Stimulated activated naive CD8-positive, alpha-beta T cell treated with anti-CD3 and anti-CD28 coated beads, Interleukin-15, Interleukin-2, amounts not matched to agents 100 U/mL and 50 U/mL, for 24 hours (primary cell): ENCODE measurements around the gene ACOT12.
"Not testable (repeated sequence)": the region's sequence is repeated elsewhere in the genome, so short reads cannot be mapped to it uniquely, and the experiment has no call there.

Experiments
- ATAC-seq: fragments of 150-1000 bp; cut with Tn5 transposase; one replicate; pipeline ENCODE4 v1.10.0; 2021
- DNase-seq: peaks from one replicate; pipeline ENCODE4 v3.0.0; 2021

ACOT12 gene

DNA sequence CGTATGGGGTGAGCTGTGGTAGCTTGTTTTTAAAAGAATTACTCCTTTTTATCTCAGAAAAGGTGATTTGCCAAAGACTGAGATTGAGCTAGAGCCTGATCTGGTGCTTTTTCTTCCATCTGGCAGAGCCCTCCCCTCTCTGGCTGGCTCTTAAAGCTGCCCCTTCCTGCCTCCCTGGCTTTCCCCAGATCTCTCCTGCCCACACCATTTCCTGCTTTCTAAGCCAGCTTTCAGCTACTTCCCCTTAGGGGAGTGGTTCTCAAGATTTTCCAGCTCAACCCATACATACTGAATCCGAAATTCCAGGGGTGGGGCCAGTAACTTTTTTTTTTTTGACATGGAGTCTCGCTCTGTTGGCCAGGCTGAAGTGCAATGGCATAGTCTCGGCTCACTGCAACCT, 4.8 kb upstream of the ACOT12 start:
- DNase-seq (no peak), ATAC-seq (no peak)

DNA sequence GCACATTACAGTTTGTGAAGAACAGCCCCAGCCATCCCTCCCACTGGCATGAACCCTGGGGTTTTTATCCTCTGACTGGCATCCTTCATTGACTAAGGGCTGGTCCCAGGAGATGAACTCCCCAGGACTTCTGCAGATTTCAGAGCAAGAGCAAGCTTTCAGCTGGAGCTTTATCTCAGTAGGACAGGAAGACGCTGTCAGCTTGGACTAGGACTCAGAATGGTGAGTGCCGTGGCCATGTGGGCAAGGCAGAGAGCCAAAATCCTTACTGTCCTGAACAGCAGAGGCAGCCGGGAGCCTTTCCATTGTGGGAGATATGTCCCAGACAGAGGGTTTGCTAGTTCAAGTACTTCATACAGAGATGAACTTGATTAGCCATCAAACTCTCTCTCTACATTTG, 3.2 kb upstream of the ACOT12 start:
- ATAC-seq (no peak), DNase-seq (no peak)

DNA sequence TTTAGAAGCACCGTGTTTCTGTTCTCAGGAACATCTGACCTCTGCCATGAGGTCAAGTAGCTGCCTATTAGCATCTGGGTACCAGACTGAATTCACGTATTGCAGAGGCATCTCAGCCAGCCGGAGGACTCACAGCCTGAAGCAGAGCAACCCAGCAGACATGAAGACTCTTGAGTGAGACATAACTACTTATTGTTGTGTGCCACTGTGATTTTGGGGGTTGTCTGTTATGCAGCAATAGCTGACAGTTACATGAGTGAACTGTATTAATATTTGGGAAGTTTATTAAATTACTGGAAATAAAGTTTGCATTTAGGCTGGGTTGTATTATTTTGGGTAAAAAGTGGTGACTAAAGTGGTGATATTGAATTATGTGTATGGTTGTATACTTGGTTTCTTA, 1.3 kb upstream of the ACOT12 start:
- DNase-seq, result no peak
- ATAC-seq, result no peak

DNA sequence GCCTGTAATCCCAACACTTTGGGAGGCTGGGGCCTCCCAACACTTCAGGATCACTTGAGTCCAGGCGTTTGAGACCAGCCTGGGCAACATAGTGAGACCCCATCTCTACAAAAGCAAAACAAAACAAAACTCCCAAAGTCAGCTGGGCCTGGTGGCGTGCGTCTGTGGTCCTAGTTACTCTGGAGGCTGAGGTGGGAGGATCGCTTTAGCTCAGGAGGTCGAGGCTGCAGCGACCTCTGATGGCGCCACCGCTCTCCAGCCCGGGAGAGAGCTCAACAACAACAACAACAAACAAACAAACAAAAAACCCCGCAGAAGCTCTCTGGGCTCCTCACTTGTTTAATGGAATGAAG, 528 bp downstream of the ACOT12 start:
- DNase-seq, result no peak
- no peak for ATAC-seq

DNA sequence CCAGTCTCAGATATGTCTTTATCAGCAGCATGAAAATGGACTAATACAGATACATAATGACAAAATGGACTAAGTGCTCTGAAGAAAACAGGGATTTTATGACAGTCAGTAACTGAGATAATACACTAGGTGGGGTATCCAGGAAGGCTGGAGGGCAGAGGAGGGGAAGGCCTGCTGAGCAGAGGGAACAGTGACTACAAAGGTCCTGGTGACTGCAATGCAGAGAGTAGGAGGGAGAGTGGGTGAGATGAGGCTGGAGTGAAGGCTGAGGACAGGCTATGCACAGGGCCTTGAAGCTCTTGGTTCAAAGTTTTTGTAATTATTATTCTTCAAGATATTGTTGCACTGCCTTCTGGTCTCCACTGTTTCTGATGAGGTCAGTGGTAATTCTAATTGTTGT, 4.9 kb downstream of the ACOT12 start:
- DNase-seq (no peak), ATAC-seq (no peak)

DNA sequence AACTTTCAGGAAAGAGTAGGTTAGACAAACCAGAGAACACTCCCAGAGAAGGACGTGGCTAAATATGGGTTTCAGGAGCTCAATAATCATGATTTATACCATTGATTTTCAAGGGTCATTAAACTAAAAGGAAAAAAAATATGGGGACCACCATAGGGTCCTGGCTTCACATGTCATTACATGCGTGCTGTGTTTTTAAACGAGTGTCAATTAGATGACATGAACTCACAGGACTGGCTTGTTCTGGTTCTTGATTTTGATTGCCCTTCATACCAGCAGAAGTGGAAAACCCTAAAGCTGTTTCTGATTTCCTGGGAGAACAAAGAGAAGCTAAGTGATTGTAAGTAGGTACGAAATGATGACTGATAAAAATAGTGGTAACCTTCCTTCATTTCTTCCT, 5.8 kb downstream of the ACOT12 start:
- DNase-seq, result no peak
- no peak for ATAC-seq

DNA sequence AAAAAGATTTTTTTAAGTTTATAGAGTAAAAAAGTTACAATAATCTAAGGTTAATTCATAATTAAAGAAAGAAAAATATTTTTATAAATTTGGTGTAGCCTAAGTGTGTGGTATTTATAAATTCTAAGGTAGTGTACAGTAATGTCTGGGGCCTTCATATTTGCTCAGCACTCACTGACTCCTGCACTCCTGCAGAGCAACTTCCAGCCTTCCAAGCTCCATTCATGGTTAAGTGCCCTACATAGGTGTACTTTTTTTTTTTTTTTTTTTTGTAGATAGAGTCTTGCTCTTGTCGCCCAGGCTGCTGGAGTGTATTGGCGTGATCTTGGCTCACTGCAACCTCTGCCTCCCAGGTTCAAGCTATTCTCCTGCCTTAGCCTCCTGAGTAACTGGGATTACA, 10.1 kb downstream of the ACOT12 start:
- DNase-seq (no peak), ATAC-seq (no peak)

DNA sequence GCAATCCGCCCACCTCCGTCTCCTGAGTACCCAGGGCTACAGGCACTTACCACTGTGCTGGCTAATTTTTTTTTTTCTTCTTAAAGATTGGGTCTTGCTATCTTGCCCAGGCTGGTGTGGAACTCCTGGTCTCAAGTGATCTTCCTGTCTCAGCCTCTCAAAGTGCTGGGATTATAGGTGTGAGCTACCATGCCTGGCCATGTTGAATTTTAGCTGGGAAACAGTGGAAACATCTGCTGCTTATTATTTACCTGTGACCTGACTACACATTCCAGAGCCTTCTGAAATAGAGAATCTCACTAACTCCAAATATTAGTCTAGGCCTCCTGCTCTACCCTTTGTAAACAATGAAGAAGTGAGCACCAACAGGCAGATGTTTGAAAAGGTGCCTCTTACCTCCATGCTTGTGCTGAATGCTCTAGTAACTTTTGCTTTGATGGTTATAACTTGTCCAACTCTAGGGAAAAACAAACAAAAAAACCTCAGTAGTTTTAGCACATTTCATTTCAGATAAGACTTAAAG, 22.5 kb downstream of the ACOT12 start:
- ATAC-seq (no peak), DNase-seq (no peak)

DNA sequence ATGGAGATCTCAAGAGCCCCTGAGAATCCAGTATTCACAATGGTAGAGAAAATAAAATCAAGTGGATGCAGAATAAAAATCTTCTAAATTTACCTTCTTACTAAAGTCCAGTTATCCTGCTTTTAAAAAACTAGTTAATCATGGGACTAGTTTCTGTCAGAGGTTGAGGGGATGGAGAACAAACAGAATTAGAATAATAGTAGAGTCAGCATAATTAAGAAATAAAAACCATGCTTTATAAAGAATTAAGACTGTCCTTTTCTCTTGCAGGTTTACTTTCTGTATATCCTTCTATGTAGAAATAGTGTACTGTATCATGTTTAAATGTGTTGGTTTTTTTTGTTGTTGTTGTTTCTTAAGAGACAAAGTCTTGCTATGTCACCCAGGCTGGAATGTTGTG, 23.0 kb downstream of the ACOT12 start:
- ATAC-seq (no peak), DNase-seq (no peak)

DNA sequence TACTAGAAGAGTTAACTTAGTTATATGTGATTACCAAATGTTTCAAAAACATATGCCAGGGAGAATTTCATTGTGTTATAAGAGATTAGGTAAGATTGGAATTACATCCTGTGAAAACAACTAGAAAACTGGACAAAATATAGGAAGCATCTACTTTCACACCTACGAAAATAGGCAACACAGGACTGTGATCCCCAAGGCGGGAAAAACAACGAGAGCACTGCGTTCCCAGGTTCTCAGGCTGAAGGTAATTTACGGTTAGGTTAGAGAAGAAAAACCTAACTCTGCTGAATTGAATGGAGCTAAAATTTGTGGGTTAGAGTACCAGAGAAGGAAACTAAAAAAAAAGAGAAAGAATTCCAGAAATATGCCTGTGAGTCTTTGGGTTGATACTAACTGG, 28.4 kb downstream of the ACOT12 start:
- no peak for ATAC-seq

DNA sequence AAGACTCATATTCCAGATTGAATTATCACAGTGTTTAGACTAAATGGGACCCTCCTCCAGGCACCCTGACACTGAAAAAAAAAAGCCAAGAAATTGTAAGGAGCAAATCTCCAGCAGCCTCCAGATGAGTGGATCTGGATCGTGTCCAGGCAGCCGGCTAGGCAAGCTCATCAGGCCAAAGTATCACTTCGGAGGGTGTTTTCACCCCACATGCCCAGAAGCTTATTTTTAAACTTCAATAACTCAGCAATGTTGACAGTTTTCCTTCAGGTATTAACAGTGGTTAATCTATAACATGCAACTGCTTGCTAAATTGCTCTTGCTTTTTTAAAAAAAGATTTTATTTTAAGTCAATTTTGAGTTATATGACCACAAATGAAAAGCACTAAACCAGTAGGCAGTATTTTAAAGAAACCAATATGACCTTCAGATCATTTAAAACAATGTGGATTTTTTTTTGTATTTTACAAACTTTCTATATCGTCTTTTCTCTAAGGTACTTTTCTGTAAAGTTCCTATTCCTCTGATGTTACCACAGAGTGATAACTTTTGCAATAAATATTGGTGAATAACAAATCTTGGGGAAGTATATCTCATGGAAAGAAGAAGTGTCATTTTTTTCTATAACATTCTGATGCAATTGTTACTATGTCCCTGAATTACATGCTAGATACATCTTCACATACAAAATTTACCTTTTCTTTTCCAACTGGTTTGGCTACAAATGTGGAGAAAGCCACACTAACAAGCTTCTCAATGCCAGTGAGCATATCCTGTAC, 30.7 kb downstream of the ACOT12 start:
- DNase-seq (no peak), ATAC-seq (no peak)

More for the DNA sequence above, 28.4 kb downstream of the ACOT12 start:
- DNase-seq, result no peak

DNA sequence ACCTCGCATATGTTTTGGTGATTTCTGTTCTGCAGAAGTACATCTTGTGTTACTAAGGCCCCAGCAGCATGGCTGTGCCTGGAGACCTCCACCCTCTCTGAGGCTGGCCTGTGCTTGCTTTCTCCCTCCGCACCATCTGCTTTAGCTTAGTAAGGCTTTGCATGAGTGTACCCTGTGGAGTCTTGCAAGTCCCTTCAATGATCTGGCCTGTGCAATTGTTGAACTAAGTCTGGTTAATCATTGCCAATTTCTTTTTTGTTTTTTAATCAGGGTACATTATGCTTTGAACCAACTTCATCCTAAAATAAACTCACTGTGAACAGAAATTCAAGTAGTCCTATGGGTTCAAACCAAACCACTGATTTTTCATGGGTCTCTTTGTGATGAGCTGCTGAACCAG, 32.3 kb downstream of the ACOT12 start:
- no peak for ATAC-seq
- DNase-seq, result no peak

DNA sequence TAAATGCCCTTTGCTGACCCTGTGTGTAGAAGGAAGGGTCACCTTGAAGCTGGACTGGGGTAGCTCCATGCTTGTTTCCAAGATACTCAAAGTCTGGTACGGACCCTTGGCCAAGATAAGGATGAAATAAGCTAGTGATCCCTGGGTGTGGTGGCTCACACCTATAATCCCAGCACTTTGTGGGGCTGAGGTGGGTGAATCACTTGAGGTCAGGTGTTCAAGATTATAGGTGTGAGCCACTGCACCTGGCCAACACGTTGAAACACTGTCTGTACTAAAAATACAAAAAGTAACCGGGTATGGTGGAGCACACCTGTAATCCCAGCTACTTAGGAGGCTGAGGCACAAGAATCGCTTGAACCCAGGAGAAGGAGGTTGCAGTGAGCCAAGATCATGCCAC, 33.3 kb downstream of the ACOT12 start:
- no peak for ATAC-seq
- DNase-seq, result no peak

DNA sequence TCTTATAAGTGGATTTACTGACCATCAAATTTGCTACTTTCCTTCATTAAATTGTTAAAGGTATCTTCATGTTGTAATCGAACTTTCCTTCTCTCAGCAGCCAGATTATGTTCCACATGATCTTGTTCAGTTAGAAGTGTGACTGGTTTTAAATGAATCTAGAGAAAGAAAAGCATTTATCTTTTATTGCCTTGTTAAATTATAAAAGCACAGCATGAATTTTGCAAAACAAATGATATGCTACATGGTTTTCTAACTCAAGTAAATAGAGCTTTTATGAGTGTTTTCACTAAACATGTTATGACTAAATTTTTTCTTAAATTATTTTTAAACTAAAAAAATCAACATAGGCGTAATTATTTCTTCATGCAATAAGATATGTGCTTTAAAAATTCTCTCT, 34.1 kb downstream of the ACOT12 start:
- no peak for ATAC-seq
- DNase-seq, result no peak

DNA sequence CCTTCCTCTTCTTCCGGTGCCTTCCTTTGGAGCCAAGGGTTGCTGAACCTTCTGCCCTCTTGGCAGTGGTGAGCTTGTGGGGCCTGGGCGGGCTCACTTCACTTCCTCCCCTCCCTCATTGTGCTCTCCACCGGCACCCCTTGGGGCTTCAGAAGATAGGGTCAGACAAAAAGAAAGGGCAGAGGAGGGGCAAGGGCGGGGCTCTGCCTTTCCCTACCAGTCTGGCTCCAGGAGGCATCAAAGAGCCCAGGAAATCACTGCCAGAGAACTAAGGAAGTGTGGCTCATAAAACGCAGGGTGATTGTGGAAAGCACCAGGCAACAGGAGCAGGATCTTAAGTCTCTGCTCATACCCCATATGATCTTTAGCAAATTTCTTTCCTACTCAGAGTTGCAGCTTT, 34.8 kb downstream of the ACOT12 start:
- DNase-seq (no peak), ATAC-seq (no peak)

DNA sequence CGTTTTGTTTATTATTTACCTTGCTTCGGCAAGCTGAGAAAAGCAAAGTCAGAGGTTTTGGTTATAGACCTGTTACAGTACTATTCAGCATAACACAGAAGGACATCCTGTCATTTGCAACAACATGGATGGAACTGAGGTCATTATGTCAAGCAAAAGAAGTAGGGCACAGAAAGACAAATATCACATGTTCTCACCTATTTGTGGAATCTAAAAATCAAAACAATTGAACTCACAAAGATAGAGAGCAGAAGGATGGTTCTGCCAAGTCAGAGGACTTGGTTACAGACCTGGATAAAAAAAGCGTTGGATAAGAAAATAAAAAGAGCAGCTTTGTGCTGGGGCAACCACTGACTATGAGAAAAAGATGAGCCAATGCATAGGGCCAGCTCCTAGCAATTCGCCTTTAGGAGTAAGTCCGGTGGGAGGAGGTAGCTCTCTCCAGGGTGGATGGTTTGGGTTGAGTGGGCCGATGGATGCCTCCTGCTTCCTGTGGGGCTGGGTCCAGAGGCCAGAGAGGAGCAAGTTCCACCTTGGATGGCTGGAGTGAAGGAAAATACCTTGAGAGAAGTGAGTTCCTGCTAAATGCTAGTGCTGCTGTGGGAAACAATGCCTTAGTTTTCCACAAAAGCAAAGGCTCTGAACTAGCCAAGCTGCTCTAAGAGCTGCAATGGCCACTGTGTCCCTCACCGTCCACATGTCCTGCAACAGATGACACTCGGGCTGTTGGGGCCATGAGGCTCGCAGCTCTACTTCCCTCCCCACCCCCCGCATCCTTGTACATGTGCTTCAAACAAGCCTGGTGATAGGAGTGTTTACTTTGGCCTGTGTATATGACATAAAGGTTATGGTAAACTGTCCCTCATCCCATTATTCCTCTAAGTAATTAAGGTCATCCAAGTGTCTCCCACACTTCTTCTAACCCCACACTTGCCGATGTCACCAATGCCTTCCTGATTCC, 38.4 kb downstream of the ACOT12 start:
- DNase-seq (no peak), ATAC-seq (no peak)

DNA sequence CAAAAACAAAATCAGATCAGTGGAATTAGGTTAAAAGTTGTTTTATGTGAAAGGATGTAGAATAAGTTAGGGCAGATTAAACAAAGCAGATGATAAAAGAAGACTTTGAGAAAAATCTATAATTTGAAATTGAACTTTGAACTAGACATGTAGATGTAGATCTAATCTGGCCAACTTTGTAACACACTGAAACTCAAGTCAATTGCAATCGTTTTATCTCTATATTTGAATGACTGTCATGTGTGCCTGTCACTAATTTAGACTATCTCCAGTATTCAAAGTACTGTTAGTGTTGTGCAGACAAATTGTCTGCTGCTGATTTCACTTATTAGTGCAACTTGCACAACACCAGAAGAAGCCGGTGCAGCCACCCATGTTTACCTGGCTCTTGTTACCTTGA, 39.8 kb downstream of the ACOT12 start:
- DNase-seq (no peak), ATAC-seq (no peak)

DNA sequence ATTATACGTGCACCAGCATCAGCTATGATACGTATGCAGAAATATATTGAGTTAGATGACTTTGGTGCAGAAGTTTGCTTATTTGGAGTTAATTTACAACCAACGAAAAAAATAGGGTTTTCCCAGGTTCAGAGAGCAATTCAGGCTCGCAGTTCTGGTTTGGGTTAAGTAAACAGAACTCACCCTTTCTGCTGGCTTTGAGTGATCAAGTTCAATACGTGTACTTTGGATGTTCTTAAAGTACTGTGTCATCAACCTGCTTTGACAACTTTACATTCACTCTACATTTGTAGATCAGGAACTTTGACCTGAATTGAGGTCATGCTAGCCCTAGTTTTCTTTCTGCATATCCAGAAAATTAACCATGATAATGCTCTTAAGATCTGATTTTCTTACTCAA, 40.7 kb downstream of the ACOT12 start:
- no peak for ATAC-seq

DNA sequence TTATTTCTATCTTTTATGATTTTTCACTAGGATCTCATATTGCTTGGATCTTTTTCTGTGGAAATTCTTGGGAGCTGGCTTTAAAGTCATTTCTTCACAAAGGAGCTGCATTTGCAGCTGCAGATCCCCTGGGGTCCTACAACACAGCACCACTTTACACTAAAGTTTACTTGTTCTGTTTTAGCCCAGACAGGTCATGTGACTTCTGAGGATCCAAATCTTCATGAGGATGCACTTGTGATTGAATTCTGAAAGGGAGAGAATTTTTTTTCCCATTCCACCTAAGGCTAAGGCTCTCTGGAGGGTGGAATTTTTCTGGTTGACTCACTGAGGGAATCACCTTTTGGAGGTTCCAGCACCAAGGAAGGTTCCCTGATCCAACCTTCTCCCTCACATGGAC, 43.4 kb downstream of the ACOT12 start:
- ATAC-seq, result no peak

More for the DNA sequence above, 40.7 kb downstream of the ACOT12 start:
- DNase-seq, result no peak

DNA sequence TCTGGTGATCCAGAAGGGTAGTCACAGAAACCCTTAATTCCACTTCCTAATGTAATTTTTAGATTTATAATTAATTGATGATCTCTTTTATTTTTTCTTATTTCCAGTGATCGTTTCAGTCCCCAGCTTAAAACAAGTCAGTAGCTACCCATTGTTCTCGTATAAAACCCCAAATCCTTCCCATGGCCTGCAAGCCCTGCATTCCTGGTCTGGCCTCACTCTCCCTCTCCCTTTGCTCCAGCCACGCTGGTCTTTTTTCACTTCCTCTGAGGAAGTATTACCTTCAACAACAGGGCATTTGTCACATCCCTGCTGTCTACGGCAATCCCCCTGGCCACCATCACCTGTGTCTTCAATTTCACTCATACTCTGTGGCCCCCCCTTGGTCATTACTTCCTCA, 44.8 kb downstream of the ACOT12 start:
- DNase-seq (no peak), ATAC-seq (no peak)

More for the DNA sequence above, 43.4 kb downstream of the ACOT12 start:
- DNase-seq, result no peak

DNA sequence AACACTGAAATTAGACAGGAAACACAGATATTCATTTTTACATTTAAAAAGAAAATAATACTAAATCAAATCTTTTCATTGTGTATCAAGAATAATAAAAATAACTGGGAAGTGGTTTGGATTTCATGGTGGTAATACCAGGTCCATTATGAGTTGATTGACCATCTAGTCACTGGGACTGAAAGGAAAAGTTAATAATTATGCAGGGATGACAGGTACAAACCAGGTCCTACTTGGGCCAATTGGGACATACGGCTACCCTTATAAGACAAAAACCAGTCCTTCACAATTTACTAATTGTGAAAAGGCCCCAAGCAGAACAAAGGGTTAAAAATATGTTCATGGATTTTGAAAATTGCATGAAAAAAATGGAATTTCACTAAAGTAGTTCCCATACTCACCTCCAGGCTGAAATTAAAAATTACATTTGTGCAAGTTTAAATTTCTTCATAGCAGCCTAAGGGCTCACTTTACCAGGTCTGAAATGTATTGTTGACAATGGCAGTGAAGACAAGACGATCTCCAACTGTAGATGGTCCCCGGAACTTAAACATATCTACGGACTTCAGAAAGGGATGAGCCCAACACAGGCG, 48.4 kb downstream of the ACOT12 start:
- DNase-seq, result no peak
- no peak for ATAC-seq

DNA sequence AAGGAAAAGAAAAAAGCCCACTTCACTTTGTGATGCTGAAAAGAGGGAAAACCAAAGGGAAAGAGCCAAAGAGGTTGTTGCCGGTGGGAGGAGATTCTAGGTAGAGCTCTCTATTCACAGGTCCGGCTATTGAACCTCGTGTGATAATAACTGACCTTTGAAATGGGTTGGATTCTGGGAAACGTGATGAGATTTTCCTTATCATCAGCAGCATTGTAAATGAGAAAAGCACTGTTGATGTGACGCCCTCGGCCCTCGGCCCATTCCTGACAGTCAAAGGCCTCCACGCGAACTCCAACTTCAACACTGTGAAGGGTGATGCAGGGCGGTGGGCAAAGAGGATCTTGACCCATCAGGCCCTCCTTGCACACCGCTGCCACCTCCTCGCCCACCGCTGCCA, 49.2 kb downstream of the ACOT12 start:
- ATAC-seq (no peak), DNase-seq (no peak)

DNA sequence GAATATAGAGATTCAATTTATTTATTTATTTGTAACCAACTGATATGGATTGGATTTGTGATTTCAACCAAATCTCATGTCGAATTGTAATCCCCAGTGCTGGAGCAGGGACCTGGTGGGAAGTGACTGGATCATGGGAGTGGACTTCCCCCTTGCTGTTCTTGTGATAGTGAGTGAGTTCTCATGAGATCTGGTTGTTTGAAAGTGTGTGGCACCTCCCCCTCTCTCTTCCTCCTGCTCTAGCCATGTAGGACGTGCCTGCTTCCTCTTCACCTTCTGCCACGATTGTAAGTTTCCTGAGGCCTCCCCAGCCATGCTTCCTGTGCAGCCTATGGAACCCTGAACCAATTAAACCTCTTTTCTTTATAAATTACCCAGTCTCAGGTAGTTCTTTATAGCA, 55.7 kb downstream of the ACOT12 start:
- DNase-seq, ATAC-seq: not testable (repeated sequence)
